ENCODE results near the gene BTG2.

BTG2 gene

GRCh38 chr1:203346060-203346768 is 40.9 kb downstream of the BTG2 start:
- DNase-seq, result peak; percentile 27

DNA sequence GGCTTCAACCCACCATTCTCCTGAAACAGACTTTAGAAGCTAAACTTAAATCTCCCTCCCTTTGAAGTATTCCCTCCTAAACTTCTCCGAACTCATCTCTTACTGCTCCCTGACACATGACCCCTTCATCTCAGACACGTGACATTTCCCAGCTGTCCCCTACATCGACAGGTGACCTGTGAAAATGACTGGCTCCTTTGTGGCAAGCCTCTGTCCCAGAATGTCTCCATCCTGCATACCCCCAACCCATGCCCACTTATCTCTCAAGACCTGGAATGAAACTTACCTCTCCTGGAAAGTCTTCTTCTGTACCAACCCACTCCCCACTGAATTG is 41.4 kb downstream of the BTG2 start:
- no peak for DNase-seq

- no peak for DNase-seq
Measured at GRCh38 chr1:203349166-203349565, 43.8 kb downstream of the BTG2 start.

- no peak for DNase-seq
Measured at GRCh38 chr1:203349773-203350524, 44.6 kb downstream of the BTG2 start.

GRCh38 chr1:203351037-203351625 is 45.8 kb downstream of the BTG2 start, which contains the start of gene FMOD:
FMOD (minus strand) TSS chr1:203351122; CDS start chr1:203348270, 2,852 bp downstream.
- DNase-seq, result no peak

- DNase-seq, result no peak
Measured at GRCh38 chr1:203353486-203353885, 48.2 kb downstream of the BTG2 start.

- no peak for DNase-seq
Measured at GRCh38 chr1:203354246-203354645, 48.9 kb downstream of the BTG2 start.

- DNase-seq, result no peak
Measured at GRCh38 chr1:203359010-203359571, 53.8 kb downstream of the BTG2 start.

Data from NCI-H510A (cell line).